Mammary epithelial cell (primary cell): Measurements from ENCODE around the gene DNER.

ENCODE experiments used
- EZH2 ChIP-seq: IDR thresholded peaks from 2 replicates; pipeline ENCODE4 v1.6.1; 2012; ENCODE audit warnings: low read length, inconsistent platforms, borderline replicate concordance
- TF ChIP-seq, protein P1 (sequence below), 2 donors: IDR thresholded peaks in 1 of 2; conservative IDR thresholded peaks in 1 of 2; 2 replicates each; pipeline ENCODE4 v1.5.1; 2011 to 2012; ENCODE audit warnings: inconsistent platforms in 2 of 2, low read length in 2 of 2, mild to moderate bottlenecking in 2 of 2, control low read depth in 1 of 2, low read depth in 1 of 2; ENCODE audit not compliant: insufficient read depth in 1 of 2; ENCODE audit errors: extremely low read depth in 1 of 2

GRCh38 chr2:229524799-229525198 is 189.6 kb downstream of the DNER start:
- TF ChIP-seq, protein P1, sequence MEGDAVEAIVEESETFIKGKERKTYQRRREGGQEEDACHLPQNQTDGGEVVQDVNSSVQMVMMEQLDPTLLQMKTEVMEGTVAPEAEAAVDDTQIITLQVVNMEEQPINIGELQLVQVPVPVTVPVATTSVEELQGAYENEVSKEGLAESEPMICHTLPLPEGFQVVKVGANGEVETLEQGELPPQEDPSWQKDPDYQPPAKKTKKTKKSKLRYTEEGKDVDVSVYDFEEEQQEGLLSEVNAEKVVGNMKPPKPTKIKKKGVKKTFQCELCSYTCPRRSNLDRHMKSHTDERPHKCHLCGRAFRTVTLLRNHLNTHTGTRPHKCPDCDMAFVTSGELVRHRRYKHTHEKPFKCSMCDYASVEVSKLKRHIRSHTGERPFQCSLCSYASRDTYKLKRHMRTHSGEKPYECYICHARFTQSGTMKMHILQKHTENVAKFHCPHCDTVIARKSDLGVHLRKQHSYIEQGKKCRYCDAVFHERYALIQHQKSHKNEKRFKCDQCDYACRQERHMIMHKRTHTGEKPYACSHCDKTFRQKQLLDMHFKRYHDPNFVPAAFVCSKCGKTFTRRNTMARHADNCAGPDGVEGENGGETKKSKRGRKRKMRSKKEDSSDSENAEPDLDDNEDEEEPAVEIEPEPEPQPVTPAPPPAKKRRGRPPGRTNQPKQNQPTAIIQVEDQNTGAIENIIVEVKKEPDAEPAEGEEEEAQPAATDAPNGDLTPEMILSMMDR (conservative IDR thresholded peaks at IDR 0.05 in 1 of 2, IDR thresholded peaks at IDR 0.05 in 1 of 2; ENCODE audit: extremely low read depth in 1 of 2, insufficient read depth in 1 of 2, low read depth in 1 of 2, low read length in 2 of 2), result no peak
- TF ChIP-seq EZH2, result no peak
